Stomach (tissue), 4 donors: ENCODE measurements around the gene MICB.

Experiments
- CTCF ChIP-seq, 7 experiments: fragments of 450-650 bp in 4 of 7; fragments of 200-600 bp in 3 of 7; sonication (generic) in 3 of 7; IDR thresholded peaks; one replicate each; pipeline ENCODE4 v1.5.1; 2016 to 2019; ENCODE audit warnings: antibody characterized with exemption in 7 of 7, control low read depth in 2 of 7, mild to moderate bottlenecking in 1 of 7
- EP300 ChIP-seq: sonication (generic); formaldehyde crosslinking; IDR thresholded peaks from one replicate; pipeline ENCODE4 v1.6.1; 2017; ENCODE audit warnings: antibody characterized with exemption
- POLR2A ChIP-seq, 4 donors: fragments of 450-650 bp; IDR thresholded peaks; one replicate each; pipeline ENCODE4 v1.6.1; 2016; ENCODE audit warnings: antibody characterized with exemption in 4 of 4, control low read depth in 2 of 4, mild to moderate bottlenecking in 1 of 4, moderate library complexity in 1 of 4
- POLR2AphosphoS5 ChIP-seq, 3 donors: sonication (generic); formaldehyde crosslinking; IDR thresholded peaks; one replicate each; pipeline ENCODE4 v1.6.1; 2016; ENCODE audit warnings: antibody characterized with exemption in 3 of 3

- TF ChIP-seq POLR2A (IDR thresholded peaks at IDR 0.05): no peak
- no peak for TF ChIP-seq CTCF (IDR thresholded peaks at IDR 0.05)
- no peak for TF ChIP-seq EP300
- no peak for TF ChIP-seq POLR2AphosphoS5 (IDR thresholded peaks at IDR 0.05)
Observed at GRCh38 chr6:31521835-31522234, 23.9 kb downstream of the MICB start.
